Aorta (tissue), 5 donors: Measurements from ENCODE around the gene DHRSX. TPM values are rescaled to one million over a fixed set of nuclear protein-coding genes. Genes with fewer than 3 reads are reported as not detected.
"Not testable (repeated sequence)": the region's sequence is repeated elsewhere in the genome, so short reads cannot be mapped to it uniquely, and the experiment has no call there.

Experiments
- ATAC-seq: fragments of 200-7000 bp; cut with Tn5 transposase; one replicate; pipeline ENCODE4 v1.9.1; 2022; ENCODE audit warnings: moderate library complexity; ENCODE audit not compliant: low FRiP score
- DNase-seq, 2 donors: peaks; one replicate each; pipeline ENCODE4 v3.0.0-alpha.2; 2020
- H3K27ac ChIP-seq, 2 donors: one replicate each; pipeline ENCODE4 v1.5.1; 2013; ENCODE audit warnings: low read length in 2 of 2, mild to moderate bottlenecking in 2 of 2, moderate library complexity in 2 of 2, control low read depth in 1 of 2, inconsistent platforms in 1 of 2, low read depth in 1 of 2
- H3K27me3 ChIP-seq, 2 donors: one replicate each; pipeline ENCODE4 v1.6.1; 2013; ENCODE audit warnings: control low read depth in 1 of 2, low read length in 1 of 2, mild to moderate bottlenecking in 1 of 2, moderate library complexity in 1 of 2; ENCODE audit not compliant: insufficient read depth in 2 of 2, control insufficient read depth in 1 of 2
- H3K36me3 ChIP-seq, 2 donors: one replicate each; pipeline ENCODE4 v1.6.1; 2013; ENCODE audit warnings: control low read depth in 1 of 2, low read length in 1 of 2, mild to moderate bottlenecking in 1 of 2; ENCODE audit not compliant: insufficient read depth in 2 of 2, control insufficient read depth in 1 of 2
- H3K4me1 ChIP-seq, 2 donors: one replicate each; pipeline ENCODE4 v1.6.1; 2013; ENCODE audit warnings: low read length in 2 of 2, control low read depth in 1 of 2, mild to moderate bottlenecking in 1 of 2, moderate library complexity in 1 of 2; ENCODE audit not compliant: insufficient read depth in 2 of 2, control insufficient read depth in 1 of 2
- H3K4me3 ChIP-seq, 2 donors: one replicate each; pipeline ENCODE4 v1.5.1; 2013; ENCODE audit warnings: low read length in 2 of 2, control low read depth in 1 of 2, mild to moderate bottlenecking in 1 of 2
- H3K9me3 ChIP-seq: one replicate; pipeline ENCODE4 v1.6.1; 2013; ENCODE audit warnings: mild to moderate bottlenecking, low read length; ENCODE audit not compliant: control insufficient read depth
- WGBS, 2 donors: extraction: QIAGEN DNeasy Blood & Tissue Kit; methylation state at CpG; one replicate each; pipeline ENCODE4 v1.1.7; 2013; 5-methylcytosine and 5-hydroxymethylcytosine counted together
- intact Hi-C, 2 donors: fragments of 100-400 bp; cut with DNase I; formaldehyde crosslinking; loops; one replicate each; pipeline versions ENCODE4 v1.14.2 to v1.15.0; 2022
- polyA plus RNA-seq, 2 donors: library from polyadenylated mRNA; stranded (reverse); fragments of 200-250 nt; gene quantifications; one replicate each; pipeline ENCODE4 v1.2.3, GENCODE V29; 2013
- total RNA-seq, 2 donors: library from RNA; stranded (reverse); fragmentation: NEBNext Ultra II Directional; extraction: Animal tissue kit (Norgen Biotek cat#: 25700); gene quantifications; one replicate each; pipeline ENCODE4 v1.2.1, GENCODE V29; 2021
- donor health status: healthy with polysubstance abuse.
- donor health status: Bipolar disorder and iron deficiency.
- donor health status: DM: no; HTN: no; CAD: no.
- donor health status: DM: no; HTN: no; CAD: no.
- donor health status: DM: yes; HTN: yes; CAD: no.

The DHRSX gene
- total and polyA plus RNA-seq, 4 donors = 6.0 to 21.8 (median 11.7) TPM

DNA sequence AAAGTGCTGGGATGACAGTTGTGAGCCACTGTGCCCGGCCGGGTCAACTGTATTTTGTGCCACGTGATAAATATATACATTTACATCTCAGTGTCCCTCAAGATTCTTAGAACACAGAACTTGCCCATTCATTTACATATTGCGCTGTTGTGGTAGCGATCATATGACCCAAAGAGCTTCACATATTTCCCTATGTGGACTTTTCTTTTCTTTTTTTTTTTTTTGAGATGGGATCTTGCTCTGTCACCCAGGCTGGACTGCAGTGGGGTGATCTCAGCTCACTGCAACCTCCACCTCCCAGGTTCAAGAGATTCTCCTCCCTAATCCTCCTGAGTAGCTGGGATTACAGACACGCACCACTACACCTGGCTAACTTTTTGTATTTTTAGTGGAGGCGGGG is 180.7 kb downstream of the DHRSX start:
- WGBS, 2 donors = 98% methylated on average over 7 of the region's 7 CpGs
- intact Hi-C loops = loop anchor here in 1 of 2 donors (10.0 kb wide), 1 partner anchor 1335 kb away; no protein-coding TSS in a partner anchor
- no peaks in the 10 kb centered on the region for H3K4me1 ChIP-seq

GRCh38 chrX:2318371-2318770 is 182.4 kb downstream of the DHRSX start:
- intact Hi-C loops = no loop called here
- 94 to 97% methylated on average over 10 of the region's 10 CpGs for WGBS, 2 donors
- DNase-seq = no peak
- H3K27ac ChIP-seq = no peak overlapping the region
- H3K4me1 ChIP-seq = no peaks in the 10 kb centered on the region
- no peaks in the 10 kb centered on the region for H3K27me3 ChIP-seq
- H3K4me3 ChIP-seq = no peak overlapping the region
- ATAC-seq = no peak
- no peaks in the 10 kb centered on the region for H3K36me3 ChIP-seq
- no peaks in the 10 kb centered on the region for H3K9me3 ChIP-seq

More for the DNA sequence above, 180.7 kb downstream of the DHRSX start:
- no peaks in the 10 kb centered on the region for H3K9me3 ChIP-seq
- DNase-seq (no peak), ATAC-seq (no peak)
- H3K27ac ChIP-seq = no peak overlapping the region
- H3K4me3 ChIP-seq = no peak overlapping the region
- H3K27me3 ChIP-seq = no peaks in the 10 kb centered on the region
- no peaks in the 10 kb centered on the region for H3K36me3 ChIP-seq

GRCh38 chrX:2317527-2318055 is 183.2 kb downstream of the DHRSX start:
- H3K36me3 ChIP-seq = no peaks in the 10 kb centered on the region
- no peaks in the 10 kb centered on the region for H3K9me3 ChIP-seq
- no peak for ATAC-seq
- intact Hi-C loops = no loop called here
- H3K4me3 ChIP-seq = no peak overlapping the region
- no peak overlapping the region for H3K27ac ChIP-seq
- no peaks in the 10 kb centered on the region for H3K4me1 ChIP-seq
- DNase-seq = no peak
- no peaks in the 10 kb centered on the region for H3K27me3 ChIP-seq
- 83 to 96% methylated on average over 8 of the region's 8 CpGs for WGBS, 2 donors

GRCh38 chrX:2316534-2316933 is 184.2 kb downstream of the DHRSX start:
- H3K36me3 ChIP-seq = no peaks in the 10 kb centered on the region
- no peaks in the 10 kb centered on the region for H3K9me3 ChIP-seq
- ATAC-seq (no peak), DNase-seq (no peak)
- H3K4me3 ChIP-seq = no peak overlapping the region
- no peak overlapping the region for H3K27ac ChIP-seq
- no peaks in the 10 kb centered on the region for H3K4me1 ChIP-seq
- intact Hi-C loops = no loop called here
- 10 to 13% methylated on average over 4 of the region's 4 CpGs for WGBS, 2 donors
- no peaks in the 10 kb centered on the region for H3K27me3 ChIP-seq

DNA sequence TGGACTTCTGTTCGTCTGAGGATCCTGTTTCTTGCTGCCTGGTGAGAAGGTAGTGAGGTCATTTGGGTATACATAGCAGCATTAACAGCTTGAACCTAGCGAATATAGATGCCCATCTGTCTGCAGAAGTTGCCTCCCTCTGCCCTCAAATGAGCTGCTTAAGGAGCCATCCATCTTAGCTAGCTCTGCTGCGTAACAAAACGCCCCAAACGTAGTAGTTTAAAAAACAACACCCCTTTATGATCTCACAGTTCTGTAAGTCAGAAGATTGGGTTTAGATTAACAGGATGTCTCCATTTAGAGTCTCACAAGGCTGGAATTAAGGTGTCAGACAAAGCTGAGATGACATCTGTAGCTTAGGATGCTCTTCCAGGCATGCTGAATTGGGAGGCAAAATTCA is 185.3 kb downstream of the DHRSX start:
- no peaks in the 10 kb centered on the region for H3K27me3 ChIP-seq
- intact Hi-C loops = no loop called here
- DNase-seq (no peak), ATAC-seq (no peak)
- no peak overlapping the region for H3K4me3 ChIP-seq
- H3K4me1 ChIP-seq = no peaks in the 10 kb centered on the region
- H3K9me3 ChIP-seq = no peaks in the 10 kb centered on the region
- H3K36me3 ChIP-seq = no peaks in the 10 kb centered on the region
- H3K27ac ChIP-seq = no peak overlapping the region
- 92 to 95% methylated on average over 5 of the region's 5 CpGs for WGBS, 2 donors

GRCh38 chrX:2314831-2315365 is 185.9 kb downstream of the DHRSX start:
- Histone ChIP-seq H3K27ac (no peak overlapping the region), H3K4me1 (no peaks in the 10 kb centered on the region), H3K9me3 (no peaks in the 10 kb centered on the region), H3K27me3 (no peaks in the 10 kb centered on the region), H3K4me3 (no peak overlapping the region), H3K36me3 (no peaks in the 10 kb centered on the region)
- WGBS, 2 donors = 75 to 81% methylated on average over 14 of the region's 14 CpGs
- intact Hi-C loops = no loop called here
- no peak for ATAC-seq
- DNase-seq = no peak

DNA sequence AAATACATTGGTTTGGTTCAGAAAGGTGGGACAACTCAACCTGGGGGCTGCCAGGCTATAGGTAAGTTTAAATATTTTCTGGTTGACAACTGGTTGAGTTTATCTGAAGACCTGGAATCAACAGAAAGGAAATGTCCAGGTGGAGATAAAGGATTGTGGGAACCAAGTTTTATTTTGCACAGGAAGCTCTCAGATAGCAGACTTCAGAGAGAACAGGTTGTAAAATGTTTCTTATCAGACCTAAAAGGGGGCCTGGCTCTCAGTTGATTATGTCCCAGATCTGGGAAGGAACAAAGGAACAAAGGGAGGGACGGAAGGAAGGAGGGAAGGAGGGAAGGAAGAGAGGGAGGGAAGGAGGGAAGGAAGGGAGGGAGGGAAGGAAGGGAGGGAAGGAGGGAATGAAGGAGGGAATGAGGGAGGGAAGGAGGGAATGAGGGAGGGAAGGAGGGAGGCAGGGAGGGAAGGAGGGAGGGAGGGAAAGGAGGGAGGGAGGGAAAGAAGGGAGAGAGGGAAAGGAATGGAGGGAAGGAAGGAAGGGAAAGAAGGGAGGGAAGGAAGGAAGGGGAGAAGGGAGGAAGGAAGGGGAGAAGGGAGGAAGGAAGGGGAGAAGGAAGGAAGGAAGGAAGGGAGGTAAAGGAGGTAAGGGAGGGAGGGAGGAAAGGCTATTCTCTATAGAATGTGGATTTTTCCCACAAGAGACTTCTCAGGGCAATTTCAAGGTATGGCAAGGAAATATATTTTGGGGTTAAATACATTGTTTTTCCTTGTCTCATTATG is 186.7 kb downstream of the DHRSX start:
- no peak overlapping the region for H3K4me3 ChIP-seq
- H3K27ac ChIP-seq = no peak overlapping the region
- WGBS, 2 donors = 63 to 81% methylated on average over 1 of the region's 1 CpG
- H3K9me3 ChIP-seq = no peaks in the 10 kb centered on the region
- intact Hi-C loops = no loop called here
- no peaks in the 10 kb centered on the region for H3K36me3 ChIP-seq
- ATAC-seq = no peak
- no peak for DNase-seq
- no peaks in the 10 kb centered on the region for H3K4me1 ChIP-seq
- H3K27me3 ChIP-seq = no peaks in the 10 kb centered on the region

DNA sequence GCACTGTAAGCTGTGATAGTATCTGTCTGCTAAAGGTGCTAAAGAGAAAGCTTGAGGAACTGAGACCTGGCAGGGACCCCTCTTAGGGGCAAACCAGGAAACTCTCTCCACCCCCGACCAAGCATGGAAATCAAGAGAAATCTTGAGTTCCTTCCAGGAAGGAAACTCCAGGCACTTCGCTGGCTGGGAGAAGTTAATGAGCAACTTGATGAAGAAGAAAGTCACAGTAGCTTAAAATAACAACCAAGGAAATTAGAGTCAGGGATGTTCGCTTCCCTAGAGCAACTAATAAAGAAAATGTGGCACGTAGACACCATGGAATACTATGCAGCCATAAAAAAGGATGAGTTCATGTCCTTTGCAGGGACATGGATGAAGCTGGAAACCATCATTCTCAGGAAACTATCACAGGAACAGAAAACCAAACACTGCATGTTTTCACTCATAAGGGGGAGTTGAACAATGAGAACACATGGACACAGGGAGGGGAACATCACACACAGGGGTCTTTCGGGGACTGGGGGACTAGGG is 188.7 kb downstream of the DHRSX start:
- 84 to 95% methylated on average over 5 of the region's 5 CpGs for WGBS, 2 donors

DNA sequence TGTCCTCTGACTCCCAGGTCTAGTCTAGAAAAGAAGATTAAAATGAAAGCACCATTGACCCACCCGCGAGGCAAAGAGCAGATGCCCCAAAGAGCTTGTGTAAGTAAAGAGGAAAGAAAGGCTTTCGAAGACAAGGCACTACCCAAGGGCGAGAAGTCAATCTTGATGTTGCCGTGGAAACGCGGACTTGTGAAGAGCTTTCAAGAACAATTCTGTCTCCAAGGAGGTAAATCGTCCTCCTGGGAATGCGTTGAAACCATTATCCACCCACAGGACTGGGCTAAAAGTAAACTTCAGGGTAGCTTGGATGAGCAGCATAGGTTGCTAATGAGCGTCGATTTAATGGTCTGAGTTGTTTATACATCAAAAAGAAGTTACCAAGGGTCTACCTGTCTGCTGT is 189.3 kb downstream of the DHRSX start:
- 44 to 59% methylated on average over 11 of the region's 11 CpGs for WGBS, 2 donors
- H3K36me3 ChIP-seq = no peaks in the 10 kb centered on the region
- no peaks in the 10 kb centered on the region for H3K27me3 ChIP-seq
- intact Hi-C loops = no loop called here
- no peak overlapping the region for H3K27ac ChIP-seq
- DNase-seq (no peak), ATAC-seq (no peak)
- H3K4me3 ChIP-seq = no peak overlapping the region
- no peaks in the 10 kb centered on the region for H3K4me1 ChIP-seq
- H3K9me3 ChIP-seq = no peaks in the 10 kb centered on the region

More for the DNA sequence above, 188.7 kb downstream of the DHRSX start:
- H3K4me1 ChIP-seq, H3K9me3 ChIP-seq, DNase-seq, H3K36me3 ChIP-seq, H3K27ac ChIP-seq, H3K27me3 ChIP-seq, ATAC-seq, intact Hi-C loops, H3K4me3 ChIP-seq: not testable (repeated sequence)
